ENCODE data around the gene CTDSP1.

DNA sequence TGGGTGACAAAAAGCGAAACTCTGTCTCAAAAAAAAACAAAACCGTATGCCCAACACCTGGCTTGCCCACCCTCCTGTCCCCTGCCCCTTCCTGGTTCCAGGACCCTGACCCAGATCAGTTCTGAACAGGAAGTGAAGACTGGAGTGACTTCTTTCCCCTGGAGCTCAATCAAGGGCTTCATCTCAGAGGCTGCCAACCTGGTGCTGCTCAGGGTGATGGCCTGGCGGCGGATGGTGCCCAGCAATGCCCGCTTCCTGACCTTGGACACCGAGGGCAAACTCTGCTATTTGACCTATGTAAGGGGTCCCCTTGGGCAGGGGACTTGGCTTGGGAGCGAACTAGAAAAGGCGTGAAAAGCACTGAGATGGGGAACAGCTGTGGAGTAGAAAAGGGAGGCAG, 37.1 kb upstream of the CTDSP1 start:
- TF ChIP-seq YY1 (IDR thresholded peaks at IDR 0.05; ENCODE audit: insufficient read depth, insufficient read length): no peak
- TF ChIP-seq ZNF274 (IDR thresholded peaks at IDR 0.05; ENCODE audit: low read depth, low read length): no peak
- TF ChIP-seq SUZ12 (IDR thresholded peaks at IDR 0.05; ENCODE audit: extremely low read depth, insufficient read depth, insufficient read length): no peak

Data from NT2/D1 (cell line).